DMS 273 (cell line): Measurements from ENCODE around the gene PGR.

ENCODE experiments used
- DNase-seq: peaks from one replicate; lab custom pipeline; 2025; ENCODE audit not compliant: unreplicated experiment; lab: John Stamatoyannopoulos, UW

The PGR gene

DNA sequence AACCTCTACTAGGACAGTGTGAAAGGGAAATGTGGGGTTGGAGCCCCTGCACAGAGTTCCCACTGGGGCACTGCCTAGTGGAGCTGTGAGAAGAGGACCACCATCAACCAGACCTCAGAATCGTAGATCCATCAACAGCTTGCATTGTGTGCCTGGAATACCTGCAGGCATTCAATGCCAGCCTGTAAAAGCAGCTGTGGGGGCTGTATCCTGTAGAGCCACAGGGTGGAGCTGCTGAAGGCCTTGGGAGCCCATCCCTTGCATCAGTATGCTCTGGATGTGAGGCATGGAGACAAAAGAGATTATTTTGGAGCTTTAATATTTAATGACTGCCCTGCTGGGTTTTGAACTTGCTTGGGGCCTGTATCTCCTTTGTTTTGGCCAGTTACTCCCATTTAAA, 46.3 kb downstream of the PGR start:
- peak; percentile 2 for DNase-seq

- no peak for DNase-seq
These were observed 46.8 kb downstream of the PGR start for GRCh38 chr11:101082813-101083212.

DNA sequence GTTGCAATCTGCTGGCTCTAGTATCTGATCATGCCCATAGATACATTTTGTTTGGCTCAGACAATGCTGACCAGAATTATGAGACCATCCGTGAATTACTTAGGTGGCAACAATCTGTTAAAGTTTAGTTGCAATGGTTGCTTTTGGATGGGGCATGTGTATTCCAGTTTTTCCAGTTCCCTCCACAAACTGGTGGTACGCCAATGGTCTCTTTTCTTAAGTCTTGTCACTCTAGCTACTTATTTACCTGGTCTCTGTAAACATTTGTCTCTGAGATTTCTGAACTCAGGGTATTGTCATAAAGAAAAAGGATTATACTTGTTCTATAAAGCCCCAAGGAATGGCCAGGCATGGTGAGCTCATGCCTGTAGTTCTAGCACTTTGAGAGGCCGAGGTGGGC, 65.9 kb downstream of the PGR start:
- DNase-seq: no peak

DNA sequence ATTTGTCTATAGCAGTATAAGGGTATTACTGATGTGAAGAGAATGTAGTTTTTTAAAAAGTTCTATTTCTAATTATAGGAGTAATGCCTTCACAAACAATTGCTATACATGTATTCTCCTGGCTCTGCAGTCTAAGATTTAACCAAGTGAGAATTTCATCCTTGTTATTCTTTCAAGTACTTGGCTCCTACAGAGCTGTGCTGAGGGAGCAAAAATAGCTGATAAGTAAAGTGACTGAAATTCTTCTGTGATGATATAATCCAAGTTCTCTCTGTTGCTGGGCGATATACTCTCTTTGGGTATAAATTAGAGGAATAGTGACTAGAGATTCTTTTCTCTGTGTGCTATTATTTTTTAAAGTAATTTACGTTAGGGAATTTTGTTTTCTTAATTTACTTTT, 68.0 kb downstream of the PGR start:
- DNase-seq: no peak

- no peak for DNase-seq
These were observed 70.3 kb downstream of the PGR start for GRCh38 chr11:101059331-101059730.

GRCh38 chr11:101053492-101053891, 76.1 kb downstream of the PGR start:
- no peak for DNase-seq

- DNase-seq: no peak
These were observed 77.9 kb downstream of the PGR start for GRCh38 chr11:101051677-101052076.

- DNase-seq: no peak
These were observed 79.8 kb downstream of the PGR start for GRCh38 chr11:101049813-101050212.

- no peak for DNase-seq
These were observed 80.5 kb downstream of the PGR start for GRCh38 chr11:101049123-101049522.

DNA sequence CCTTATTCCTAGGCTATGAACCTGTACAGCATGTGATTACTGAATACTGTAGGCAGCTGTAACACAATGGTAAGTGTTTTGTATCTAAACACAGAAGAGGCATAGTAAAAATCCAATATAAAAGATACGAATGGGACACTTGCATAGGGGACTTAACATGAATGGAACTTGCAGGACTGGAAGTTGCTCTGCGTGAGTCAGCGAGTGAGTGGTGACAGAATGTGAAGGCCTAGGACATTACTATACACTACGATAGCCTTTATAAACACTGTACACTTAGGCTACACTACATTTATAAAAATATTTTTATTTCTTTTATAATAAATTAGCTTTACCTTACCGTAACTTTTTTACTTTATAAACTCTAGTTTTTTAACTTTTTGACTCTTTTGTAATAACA, 81.1 kb downstream of the PGR start:
- DNase-seq: no peak

GRCh38 chr11:101046947-101047346, 82.7 kb downstream of the PGR start:
- DNase-seq: no peak

- no peak for DNase-seq
These were observed 84.2 kb downstream of the PGR start for GRCh38 chr11:101045415-101045814.

- no peak for DNase-seq
These were observed 85.7 kb downstream of the PGR start for GRCh38 chr11:101043940-101044339.

- DNase-seq: no peak
These were observed 93.7 kb downstream of the PGR start for GRCh38 chr11:101035872-101036271.

DNA sequence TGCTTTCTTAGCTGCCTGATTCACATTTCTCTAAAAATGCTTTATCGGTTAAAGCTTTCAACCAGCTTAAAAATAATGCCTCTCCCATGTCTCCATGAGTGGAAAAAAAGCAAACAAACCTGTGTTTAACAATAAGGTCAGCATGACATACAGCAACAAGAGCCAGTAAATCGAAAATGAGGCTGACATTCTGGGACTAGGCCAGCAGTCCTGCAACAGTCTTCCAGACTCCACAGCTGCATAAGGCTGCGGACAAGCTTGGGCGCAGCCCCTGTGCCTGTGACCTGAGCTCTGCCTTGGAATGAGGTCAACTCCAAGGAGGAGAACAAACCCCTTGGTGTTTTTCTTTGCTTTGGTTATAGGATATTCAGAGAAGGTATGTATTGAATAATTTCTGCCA, 95.5 kb downstream of the PGR start:
- DNase-seq: peak; percentile 11

GRCh38 chr11:101032991-101033390, 96.6 kb downstream of the PGR start:
- DNase-seq: no peak

GRCh38 chr11:101031713-101032112, 97.9 kb downstream of the PGR start:
- no peak for DNase-seq

DNA sequence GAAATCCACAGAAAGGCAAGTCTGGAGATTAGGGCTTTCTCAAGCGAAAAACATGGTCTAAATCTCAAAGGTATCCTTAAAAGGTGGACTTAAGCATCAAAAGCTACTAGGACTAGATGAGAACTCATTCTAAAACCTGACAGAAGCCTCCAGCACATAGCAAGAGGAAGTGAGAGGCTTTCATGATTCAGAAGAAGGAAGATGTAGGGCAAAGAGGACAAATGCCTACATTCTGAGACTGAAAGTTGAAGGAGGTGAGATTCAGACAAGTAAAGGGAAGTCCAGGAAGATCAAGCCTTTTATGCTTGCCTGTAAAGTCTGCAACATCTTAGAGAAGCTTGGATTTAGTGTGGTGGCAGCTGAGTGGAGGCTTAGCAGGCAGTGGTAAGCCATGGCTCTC, 98.9 kb downstream of the PGR start:
- DNase-seq: no peak

GRCh38 chr11:101030015-101030414, 99.6 kb downstream of the PGR start:
- DNase-seq: no peak

DNA sequence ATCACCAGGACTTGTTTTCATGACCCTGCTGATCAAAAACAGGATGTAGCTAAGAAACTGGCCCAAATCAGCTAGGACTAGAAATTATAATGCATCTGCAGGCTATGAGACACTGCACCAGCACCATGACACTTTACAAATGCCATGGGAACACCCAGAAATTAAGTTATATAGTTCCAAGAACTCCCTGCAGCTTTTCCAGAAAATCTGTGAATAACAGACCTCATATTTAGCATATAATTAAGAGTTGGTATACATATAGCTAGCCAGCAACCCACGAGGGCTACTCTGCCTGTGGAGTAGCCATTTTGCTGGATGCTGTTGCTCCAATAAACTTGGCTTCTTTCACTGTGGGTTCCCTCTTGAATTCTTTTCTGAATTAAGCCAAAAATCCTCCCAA, 101.0 kb downstream of the PGR start:
- no peak for DNase-seq

- DNase-seq: no peak
These were observed 107.4 kb downstream of the PGR start for GRCh38 chr11:101022256-101022655.

- DNase-seq: no peak
These were observed 109.7 kb downstream of the PGR start for GRCh38 chr11:101019870-101020269.

DNA sequence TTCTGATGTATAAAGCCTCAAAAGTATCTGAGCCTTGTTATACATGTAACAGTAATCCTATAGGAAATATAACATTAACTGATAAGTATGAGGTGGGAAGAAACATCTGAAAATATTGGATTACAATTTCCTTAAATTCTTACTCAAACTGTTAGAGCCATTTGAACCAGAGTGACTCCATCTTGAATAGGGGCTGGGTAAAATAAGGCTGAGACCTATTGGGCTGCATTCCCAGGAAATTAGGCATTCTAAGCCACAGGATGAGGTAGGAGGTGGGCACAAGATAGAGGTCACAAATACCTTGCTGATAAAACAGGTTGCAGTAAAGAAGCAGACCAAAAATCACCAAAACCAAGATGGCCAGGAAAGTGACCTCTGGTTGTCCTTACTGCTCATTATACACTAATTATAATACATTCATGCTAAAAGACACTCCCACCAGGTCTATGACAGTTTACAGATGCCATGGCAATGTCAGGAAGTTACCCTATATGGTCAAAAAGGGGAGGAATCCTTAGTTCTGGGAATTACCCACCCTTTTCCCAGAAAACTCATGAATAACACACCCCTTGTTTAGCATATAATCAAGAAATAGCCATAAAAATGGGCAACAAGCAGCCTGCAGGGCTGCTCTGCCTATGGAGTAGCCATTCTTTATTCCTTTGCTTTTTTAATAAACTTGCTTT, 114.9 kb downstream of the PGR start:
- DNase-seq: no peak
